Brain pericyte (primary cell): ENCODE data around the gene SOX3.

Experiments
- DNase-seq: peaks from one replicate; pipeline ENCODE4 v3.0.0-alpha.2; 2012; ENCODE audit warnings: low read depth, low spot score

SOX3 gene

GRCh38 chrX:140495739-140496138, 9.1 kb downstream of the SOX3 start:
- no peak for DNase-seq

- DNase-seq: no peak
Observed at GRCh38 chrX:140492066-140492994, 12.5 kb downstream of the SOX3 start.

- DNase-seq: no peak
Observed at GRCh38 chrX:140480765-140481164, 24.1 kb downstream of the SOX3 start.

- DNase-seq: no peak
Observed at GRCh38 chrX:140477987-140478386, 26.9 kb downstream of the SOX3 start.

- no peak for DNase-seq
Observed at GRCh38 chrX:140475025-140475424, 29.8 kb downstream of the SOX3 start.

- DNase-seq: no peak
Observed at GRCh38 chrX:140467211-140467610, 37.7 kb downstream of the SOX3 start.
